NCI-H345 treated with DMSO at 0.1 percent for 48 hours (cell line): ENCODE data around the gene CEP112.

ENCODE experiments used
- DNase-seq: peaks from one replicate; lab custom pipeline; 2025; ENCODE audit not compliant: unreplicated experiment; lab: John Stamatoyannopoulos, UW

Gene CEP112

GRCh38 chr17:65893692-65894279 lies 298.1 kb downstream of the CEP112 start:
- no peak for DNase-seq

GRCh38 chr17:65892912-65893377 lies 299.0 kb downstream of the CEP112 start:
- DNase-seq: no peak

GRCh38 chr17:65891231-65891735 lies 300.6 kb downstream of the CEP112 start:
- DNase-seq: no peak

GRCh38 chr17:65888649-65889048 lies 303.3 kb downstream of the CEP112 start:
- no peak for DNase-seq

- DNase-seq: no peak
Measured at GRCh38 chr17:65886315-65887245, 305.4 kb downstream of the CEP112 start.

DNA sequence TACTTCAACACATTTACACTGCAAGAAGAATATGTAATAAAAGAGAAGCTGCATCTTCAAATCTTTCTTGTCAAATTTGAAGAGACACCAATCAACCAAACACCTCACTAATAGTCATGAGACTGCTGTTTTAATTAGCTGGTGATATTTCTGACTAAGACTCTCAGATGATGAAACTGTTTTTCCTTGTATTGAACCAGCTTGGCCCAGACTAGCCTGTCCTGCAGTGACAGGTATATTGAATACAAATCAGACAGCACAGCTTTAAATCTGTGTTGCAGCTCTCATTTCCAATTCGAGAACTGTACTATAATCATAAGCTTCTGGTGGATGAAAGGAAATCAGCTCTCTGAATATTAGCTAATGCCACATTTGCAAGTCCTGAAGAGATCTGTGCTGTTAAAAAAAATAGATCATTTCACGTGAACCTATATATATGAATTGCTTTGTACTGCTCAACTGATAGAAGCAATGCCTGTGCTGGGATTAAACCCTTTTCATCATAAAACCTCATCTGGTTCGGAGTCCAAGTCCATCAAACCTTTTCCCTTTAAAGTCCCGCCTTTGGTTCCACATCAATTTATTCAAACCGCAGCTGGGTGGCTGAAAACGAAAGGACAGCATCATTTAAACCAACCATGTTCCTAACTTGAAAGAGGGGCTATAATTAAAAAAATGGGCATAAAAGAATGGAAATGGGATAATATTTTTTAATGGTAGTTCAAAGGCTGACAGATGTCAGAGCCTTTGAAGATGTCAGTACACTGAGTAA lies 306.2 kb downstream of the CEP112 start:
- no peak for DNase-seq

- DNase-seq: no peak
Measured at GRCh38 chr17:65876985-65877384, 314.9 kb downstream of the CEP112 start.

DNA sequence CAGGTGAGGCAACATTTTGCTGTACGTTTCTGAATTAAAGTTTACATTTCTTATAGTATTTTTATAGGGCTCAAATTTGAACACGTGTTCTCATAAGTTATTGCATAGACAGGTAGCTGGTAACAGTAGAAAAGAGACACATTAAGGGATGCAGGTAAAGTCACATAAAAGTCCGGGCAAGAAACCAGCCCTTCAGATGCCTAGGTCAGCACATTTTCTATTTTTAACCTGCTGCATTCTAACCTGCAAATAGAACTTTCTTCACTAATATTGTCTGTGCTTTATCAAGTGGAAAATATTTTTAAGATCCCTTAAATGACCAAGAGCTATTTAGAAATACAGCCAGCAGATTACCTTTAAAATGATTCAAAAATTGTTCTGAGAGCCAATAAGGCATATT lies 323.1 kb downstream of the CEP112 start:
- DNase-seq: no peak

- no peak for DNase-seq
Measured at GRCh38 chr17:65867014-65867413, 324.9 kb downstream of the CEP112 start.

- DNase-seq: no peak
Measured at GRCh38 chr17:65865715-65866425, 326.1 kb downstream of the CEP112 start.

DNA sequence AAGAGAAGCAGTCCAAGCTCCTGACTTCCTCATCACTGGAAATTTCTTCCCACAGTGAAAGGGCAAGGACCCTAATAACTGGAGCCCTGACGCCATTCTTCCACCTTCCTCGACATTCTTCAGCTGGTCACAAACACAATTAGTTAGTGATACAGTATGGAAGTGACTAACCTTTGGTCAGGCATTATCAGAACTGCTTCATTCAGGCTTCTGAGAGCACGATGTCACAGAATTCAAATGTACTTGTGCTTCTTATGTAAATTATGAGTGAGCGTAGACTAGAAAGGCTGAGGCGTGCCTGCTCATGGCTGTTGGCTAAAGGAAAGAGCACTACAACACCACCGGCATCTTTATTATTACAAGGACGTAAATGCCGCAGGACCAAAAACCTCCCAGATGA lies 327.5 kb downstream of the CEP112 start:
- DNase-seq: no peak

DNA sequence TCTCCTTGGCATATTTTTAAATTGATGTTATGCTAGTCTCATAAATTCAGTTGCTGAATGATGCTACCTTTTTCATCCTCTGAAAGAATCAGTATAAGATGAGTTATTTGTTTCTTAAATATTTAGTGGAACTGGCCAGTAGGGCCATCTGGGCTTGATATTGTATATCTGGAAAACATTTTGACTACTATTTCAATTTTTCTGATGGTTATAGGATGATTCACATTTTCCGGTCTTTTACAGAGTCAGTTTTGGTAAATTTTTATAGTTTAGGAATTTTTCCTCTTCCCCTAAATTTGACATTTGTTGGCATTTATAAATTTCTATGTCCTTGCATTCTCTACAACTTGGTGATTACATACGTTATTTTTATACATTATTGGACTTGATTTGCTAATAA lies 334.2 kb downstream of the CEP112 start:
- no peak for DNase-seq

DNA sequence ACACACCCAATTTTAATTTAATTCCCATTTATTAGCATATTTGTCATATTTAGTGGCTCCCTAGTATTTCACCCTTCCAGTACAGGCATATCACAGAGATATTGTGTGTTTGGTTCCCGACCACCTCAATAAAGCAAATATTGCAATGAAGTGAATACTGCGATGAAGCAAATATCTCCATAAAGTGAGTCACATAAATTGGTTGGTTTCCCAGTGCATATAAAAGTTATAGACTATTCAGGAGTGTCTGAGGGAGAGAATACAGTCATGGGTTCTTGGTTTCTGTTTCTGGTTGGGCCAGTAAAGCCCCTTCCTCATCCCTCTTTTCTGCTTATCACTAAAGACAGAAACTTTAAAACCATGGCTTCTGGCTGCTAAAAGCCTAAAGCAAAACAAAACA lies 335.1 kb downstream of the CEP112 start:
- no peak for DNase-seq

- no peak for DNase-seq
Measured at GRCh38 chr17:65855675-65856074, 336.3 kb downstream of the CEP112 start.

GRCh38 chr17:65855245-65855644 lies 336.7 kb downstream of the CEP112 start:
- DNase-seq: no peak

DNA sequence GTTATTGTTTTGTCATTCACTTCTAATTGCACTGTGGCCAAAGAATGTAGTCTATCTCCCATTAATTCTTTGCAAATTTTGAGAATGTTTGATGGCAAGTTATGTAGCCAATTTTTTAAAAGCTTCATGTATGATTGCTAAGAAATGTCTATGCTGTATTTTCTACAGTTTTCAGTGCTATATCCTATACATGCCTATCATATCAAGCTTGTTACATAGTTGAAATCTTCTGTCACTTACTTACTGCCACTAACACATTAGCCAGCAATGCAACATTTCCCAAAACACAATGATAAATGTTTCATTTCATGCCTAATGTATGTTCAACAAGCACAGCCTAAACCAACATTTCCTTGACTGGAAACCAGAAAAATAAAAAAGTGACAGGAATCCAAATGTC lies 338.1 kb downstream of the CEP112 start:
- no peak for DNase-seq

GRCh38 chr17:65852911-65853310 lies 339.0 kb downstream of the CEP112 start:
- DNase-seq: no peak

GRCh38 chr17:65851965-65852736 lies 339.8 kb downstream of the CEP112 start:
- DNase-seq: no peak

GRCh38 chr17:65850486-65850885 lies 341.4 kb downstream of the CEP112 start:
- DNase-seq: no peak

- DNase-seq: no peak
Measured at GRCh38 chr17:65848751-65849150, 343.2 kb downstream of the CEP112 start.
